Prostate gland (tissue), 2 donors: ENCODE measurements around the gene SERPINA7.

Source experiments
- POLR2A ChIP-seq: fragments of 450-650 bp; IDR thresholded peaks from one replicate; pipeline ENCODE4 v1.6.1; 2016; ENCODE audit warnings: antibody characterized with exemption, mild to moderate bottlenecking
- TF ChIP-seq, protein P1 (sequence below), 4 experiments: fragments of 200-600 bp in 2 of 4; fragments of 450-650 bp in 2 of 4; sonication (generic) in 2 of 4; IDR thresholded peaks; 1 replicate in 3 of 4; 2 replicates in 1 of 4; pipeline ENCODE4 v1.5.1; 2016 to 2019; ENCODE audit warnings: antibody characterized with exemption in 4 of 4, mild to moderate bottlenecking in 2 of 4, moderate library complexity in 2 of 4

DNA sequence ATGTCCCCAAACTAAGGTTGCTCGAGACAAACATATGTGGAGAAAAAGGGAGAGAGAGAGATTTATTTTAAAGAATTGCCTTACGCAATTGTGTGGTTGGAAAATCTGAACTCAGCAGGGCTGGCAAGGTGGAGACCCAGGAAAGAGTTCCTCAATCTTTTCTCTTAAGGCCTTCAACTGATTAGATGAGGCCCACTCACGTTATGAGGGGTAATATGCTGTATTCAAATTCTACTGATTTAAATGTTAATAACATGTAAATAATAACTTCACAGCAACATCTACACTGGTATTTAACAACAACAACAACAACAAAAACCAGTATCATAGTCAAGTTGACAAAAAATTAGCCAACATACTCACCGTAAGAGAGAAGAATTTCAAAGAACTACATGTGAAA lies 14.6 kb downstream of the SERPINA7 start:
- TF ChIP-seq, protein P1, sequence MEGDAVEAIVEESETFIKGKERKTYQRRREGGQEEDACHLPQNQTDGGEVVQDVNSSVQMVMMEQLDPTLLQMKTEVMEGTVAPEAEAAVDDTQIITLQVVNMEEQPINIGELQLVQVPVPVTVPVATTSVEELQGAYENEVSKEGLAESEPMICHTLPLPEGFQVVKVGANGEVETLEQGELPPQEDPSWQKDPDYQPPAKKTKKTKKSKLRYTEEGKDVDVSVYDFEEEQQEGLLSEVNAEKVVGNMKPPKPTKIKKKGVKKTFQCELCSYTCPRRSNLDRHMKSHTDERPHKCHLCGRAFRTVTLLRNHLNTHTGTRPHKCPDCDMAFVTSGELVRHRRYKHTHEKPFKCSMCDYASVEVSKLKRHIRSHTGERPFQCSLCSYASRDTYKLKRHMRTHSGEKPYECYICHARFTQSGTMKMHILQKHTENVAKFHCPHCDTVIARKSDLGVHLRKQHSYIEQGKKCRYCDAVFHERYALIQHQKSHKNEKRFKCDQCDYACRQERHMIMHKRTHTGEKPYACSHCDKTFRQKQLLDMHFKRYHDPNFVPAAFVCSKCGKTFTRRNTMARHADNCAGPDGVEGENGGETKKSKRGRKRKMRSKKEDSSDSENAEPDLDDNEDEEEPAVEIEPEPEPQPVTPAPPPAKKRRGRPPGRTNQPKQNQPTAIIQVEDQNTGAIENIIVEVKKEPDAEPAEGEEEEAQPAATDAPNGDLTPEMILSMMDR (IDR thresholded peaks at IDR 0.05): no peak
- TF ChIP-seq POLR2A: no peak
